Measurements from ENCODE around the gene PTGR3.

PTGR3 gene

DNA sequence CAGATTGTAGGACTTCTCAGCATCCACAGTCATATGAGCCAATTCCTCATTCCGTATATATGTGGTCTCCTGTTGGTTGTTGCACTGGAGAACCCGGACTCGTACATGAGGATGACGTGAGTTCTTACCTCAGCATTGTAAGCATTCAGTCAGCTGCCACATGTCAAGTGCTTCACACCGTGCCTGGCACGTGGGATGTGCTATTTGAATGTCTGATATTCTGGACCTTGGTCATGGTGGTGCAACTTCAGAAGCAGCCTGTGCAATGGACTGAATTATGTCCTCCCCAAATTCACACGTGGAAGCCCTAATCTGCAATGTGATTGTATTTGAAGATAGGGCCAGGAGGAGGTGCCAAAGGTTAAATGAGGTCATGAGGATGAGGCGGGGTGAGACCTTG lies 32.1 kb downstream of the PTGR3 start:
- H3K9me3 ChIP-seq (ENCODE audit: severe bottlenecking): no peaks in the 10 kb centered on the region
- TF ChIP-seq, protein P1, sequence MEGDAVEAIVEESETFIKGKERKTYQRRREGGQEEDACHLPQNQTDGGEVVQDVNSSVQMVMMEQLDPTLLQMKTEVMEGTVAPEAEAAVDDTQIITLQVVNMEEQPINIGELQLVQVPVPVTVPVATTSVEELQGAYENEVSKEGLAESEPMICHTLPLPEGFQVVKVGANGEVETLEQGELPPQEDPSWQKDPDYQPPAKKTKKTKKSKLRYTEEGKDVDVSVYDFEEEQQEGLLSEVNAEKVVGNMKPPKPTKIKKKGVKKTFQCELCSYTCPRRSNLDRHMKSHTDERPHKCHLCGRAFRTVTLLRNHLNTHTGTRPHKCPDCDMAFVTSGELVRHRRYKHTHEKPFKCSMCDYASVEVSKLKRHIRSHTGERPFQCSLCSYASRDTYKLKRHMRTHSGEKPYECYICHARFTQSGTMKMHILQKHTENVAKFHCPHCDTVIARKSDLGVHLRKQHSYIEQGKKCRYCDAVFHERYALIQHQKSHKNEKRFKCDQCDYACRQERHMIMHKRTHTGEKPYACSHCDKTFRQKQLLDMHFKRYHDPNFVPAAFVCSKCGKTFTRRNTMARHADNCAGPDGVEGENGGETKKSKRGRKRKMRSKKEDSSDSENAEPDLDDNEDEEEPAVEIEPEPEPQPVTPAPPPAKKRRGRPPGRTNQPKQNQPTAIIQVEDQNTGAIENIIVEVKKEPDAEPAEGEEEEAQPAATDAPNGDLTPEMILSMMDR (IDR thresholded peaks at IDR 0.05; ENCODE audit: low read depth, low read length): no peak
- no peak overlapping the region for H3K27ac ChIP-seq
- no peaks in the 10 kb centered on the region for H3K36me3 ChIP-seq
- no peak for DNase-seq
- no peak overlapping the region for H3K4me3 ChIP-seq (ENCODE audit: low read depth, low read length)
- no peaks in the 10 kb centered on the region for H3K27me3 ChIP-seq (ENCODE audit: insufficient read depth, low read depth, severe bottlenecking)

DNA sequence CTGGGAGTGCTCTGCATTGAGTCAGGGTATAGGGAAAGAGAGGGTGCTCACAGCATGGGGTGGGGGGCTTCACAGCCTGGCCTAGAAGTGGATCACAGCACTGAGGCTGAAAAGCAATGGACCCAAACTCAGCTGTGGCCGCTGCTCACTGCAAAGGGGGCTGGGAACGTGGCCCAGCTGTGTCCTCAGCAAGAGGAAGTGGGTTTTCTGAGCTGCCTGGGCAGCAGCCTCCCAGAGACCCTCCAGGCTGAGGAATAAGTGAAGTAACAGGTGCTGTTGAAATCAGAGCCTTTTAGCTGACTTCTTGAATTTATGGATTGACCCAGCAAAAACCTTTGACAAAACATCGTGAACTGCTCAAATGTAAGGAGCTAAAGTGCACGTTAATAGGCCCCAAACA lies 35.2 kb downstream of the PTGR3 start:
- no peak overlapping the region for H3K4me3 ChIP-seq (ENCODE audit: low read depth, low read length)
- no peaks in the 10 kb centered on the region for H3K9me3 ChIP-seq (ENCODE audit: severe bottlenecking)
- H3K27ac ChIP-seq: no peak overlapping the region
- H3K27me3 ChIP-seq (ENCODE audit: insufficient read depth, low read depth, severe bottlenecking): no peaks in the 10 kb centered on the region
- no peaks in the 10 kb centered on the region for H3K36me3 ChIP-seq
- no peak for DNase-seq
- TF ChIP-seq, protein P1 (IDR thresholded peaks at IDR 0.05; ENCODE audit: low read depth, low read length): no peak

DNA sequence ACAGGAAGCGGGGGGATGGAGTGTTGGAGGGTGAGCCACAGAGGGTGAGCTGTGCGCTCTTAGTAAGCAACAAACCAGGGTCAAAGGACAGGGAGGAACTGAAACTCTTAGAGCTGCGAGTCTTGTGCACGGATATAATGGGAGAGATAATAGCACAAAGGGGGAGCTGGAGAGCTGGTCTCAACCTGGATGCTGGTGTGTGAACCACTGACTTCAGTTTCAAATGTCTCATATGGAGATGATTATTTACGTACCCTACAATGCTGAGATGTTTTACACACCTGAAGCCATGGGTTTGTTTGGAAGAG lies 35.9 kb downstream of the PTGR3 start:
- no peaks in the 10 kb centered on the region for H3K9me3 ChIP-seq (ENCODE audit: severe bottlenecking)
- no peak overlapping the region for H3K4me3 ChIP-seq (ENCODE audit: low read depth, low read length)
- H3K27me3 ChIP-seq (ENCODE audit: insufficient read depth, low read depth, severe bottlenecking): no peaks in the 10 kb centered on the region
- no peaks in the 10 kb centered on the region for H3K36me3 ChIP-seq
- TF ChIP-seq, protein P1 (IDR thresholded peaks at IDR 0.05; ENCODE audit: low read depth, low read length): peak; percentile 23; the same call in 1 of the 2 replicates
- no peak for DNase-seq
- no peak overlapping the region for H3K27ac ChIP-seq

DNA sequence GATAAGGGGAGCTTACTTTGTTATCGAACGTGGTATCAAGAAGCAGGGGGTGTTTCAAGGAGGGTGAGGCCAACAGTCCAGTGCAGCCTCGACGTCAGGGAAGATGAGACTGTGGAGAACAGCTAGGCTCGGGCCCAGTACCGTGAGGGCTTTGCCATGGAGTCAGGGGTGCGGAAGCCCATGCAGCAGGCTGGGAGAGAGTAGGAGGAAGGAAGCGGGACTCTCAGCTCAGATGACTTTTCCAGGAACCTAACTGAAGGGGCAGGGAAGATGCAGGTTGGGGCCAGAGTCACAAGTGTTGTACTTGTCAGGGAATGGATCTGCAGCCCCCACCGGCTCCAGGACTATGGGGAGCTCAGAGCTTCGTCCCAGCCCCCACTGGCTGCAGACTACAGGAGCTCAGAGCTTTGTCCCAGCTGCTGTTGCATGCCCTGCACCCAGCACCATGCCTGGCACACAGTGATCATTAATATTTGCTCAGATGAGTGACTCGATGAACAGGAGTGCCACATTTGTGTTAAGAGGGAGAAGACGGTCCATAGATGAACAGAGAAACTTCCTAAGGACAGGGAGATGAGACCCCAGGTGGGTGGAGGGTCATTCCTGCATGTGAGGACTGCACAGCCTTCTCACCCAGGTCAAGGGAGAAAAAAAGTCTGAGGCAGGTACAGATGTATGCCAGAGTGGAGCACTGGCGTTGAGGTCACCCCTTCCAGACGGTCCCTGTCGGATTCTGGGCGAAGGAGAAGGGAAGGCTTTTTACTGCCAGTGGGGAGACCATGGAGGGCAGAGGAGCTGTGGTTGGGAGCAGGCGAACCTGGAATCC lies 36.4 kb downstream of the PTGR3 start:
- Histone ChIP-seq H3K36me3 (no peaks in the 10 kb centered on the region), H3K27me3 (ENCODE audit: insufficient read depth, low read depth, severe bottlenecking) (no peaks in the 10 kb centered on the region), H3K4me3 (ENCODE audit: low read depth, low read length) (no peak overlapping the region), H3K27ac (no peak overlapping the region), H3K9me3 (ENCODE audit: severe bottlenecking) (no peaks in the 10 kb centered on the region)
- TF ChIP-seq, protein P1 (IDR thresholded peaks at IDR 0.05; ENCODE audit: low read depth, low read length): no peak
- no peak for DNase-seq

DNA sequence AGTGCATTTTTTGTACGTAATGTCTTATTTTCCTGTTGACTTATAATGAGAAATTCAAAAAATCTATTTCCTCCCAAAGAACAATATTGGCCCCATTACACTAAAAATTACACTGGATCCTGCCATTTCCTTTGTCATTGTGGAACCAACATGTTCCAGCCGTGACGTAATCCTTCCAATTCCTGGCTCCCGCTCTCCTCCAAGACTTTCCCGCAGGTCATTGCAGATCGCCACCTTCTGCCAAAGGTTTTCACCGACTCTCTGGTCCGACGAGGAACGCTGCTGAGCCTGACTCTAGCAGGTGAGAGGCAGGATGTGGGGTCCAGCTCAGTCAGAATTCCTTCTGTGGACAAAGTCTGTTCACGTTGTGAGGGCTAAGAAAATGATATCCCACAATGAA lies 38.0 kb downstream of the PTGR3 start:
- TF ChIP-seq, protein P1 (IDR thresholded peaks at IDR 0.05; ENCODE audit: low read depth, low read length): no peak
- no peak overlapping the region for H3K27ac ChIP-seq
- no peak overlapping the region for H3K4me3 ChIP-seq (ENCODE audit: low read depth, low read length)
- H3K9me3 ChIP-seq (ENCODE audit: severe bottlenecking): no peaks in the 10 kb centered on the region
- H3K36me3 ChIP-seq: no peaks in the 10 kb centered on the region
- no peaks in the 10 kb centered on the region for H3K27me3 ChIP-seq (ENCODE audit: insufficient read depth, low read depth, severe bottlenecking)
- DNase-seq: no peak
